HepG2 (cell line): ENCODE data around the gene GNAI2. TPM values are rescaled to one million over a fixed set of nuclear protein-coding genes. Genes with fewer than 3 reads are reported as not detected.
A peak's percentile ranks its signal among the peaks of the same experiment; 100 is the strongest.

Source experiments
- AGO1 ChIP-seq: fragments of 200-400 bp; formaldehyde crosslinking; IDR thresholded peaks from 2 replicates; pipeline ENCODE4 v1.6.1; 2017; ENCODE audit warnings: mild to moderate bottlenecking, low read depth, low read length, moderate library complexity; ENCODE audit not compliant: poor library complexity, severe bottlenecking
- DR1 ChIP-seq: sonication (generic); formaldehyde crosslinking; IDR thresholded peaks from 2 replicates; pipeline ENCODE4 v1.8.0; 2021; ENCODE audit warnings: mild to moderate bottlenecking, missing genetic modification reagents, inconsistent platforms
- FIP1L1 ChIP-seq: fragments of 200-400 bp; formaldehyde crosslinking; IDR thresholded peaks from 2 replicates; pipeline ENCODE4 v1.6.1; 2018; ENCODE audit warnings: low read depth, mild to moderate bottlenecking, low read length, moderate library complexity, borderline replicate concordance; ENCODE audit not compliant: insufficient read depth
- HMGXB3 ChIP-seq: sonication (generic); formaldehyde crosslinking; IDR thresholded peaks from 2 replicates; pipeline ENCODE4 v1.4.0; 2020; ENCODE audit warnings: missing genetic modification reagents, borderline replicate concordance
- HMGXB4 ChIP-seq, 2 experiments: sonication (generic) in 1 of 2; formaldehyde crosslinking in 1 of 2; IDR thresholded peaks; 2 replicates each; pipeline versions ENCODE4 v1.4.0 to v1.6.1; 2018 to 2020; ENCODE audit warnings: missing genetic modification reagents in 2 of 2, borderline replicate concordance in 1 of 2, low read depth in 1 of 2, mild to moderate bottlenecking in 1 of 2, missing biosample characterization in 1 of 2
- HOXA5 ChIP-seq: sonication (generic); formaldehyde crosslinking; IDR thresholded peaks from 2 replicates; pipeline ENCODE4 v1.4.0; 2020; ENCODE audit warnings: missing genetic modification reagents
- NCOA1 ChIP-seq: sonication (generic); formaldehyde crosslinking; IDR thresholded peaks from 2 replicates; pipeline ENCODE4 v1.9.0; 2021; ENCODE audit warnings: missing genetic modification reagents
- REPIN1 ChIP-seq: sonication (generic); formaldehyde crosslinking; IDR thresholded peaks from 2 replicates; pipeline ENCODE4 v1.8.0; 2022; ENCODE audit warnings: missing genetic modification reagents, low read depth, mild to moderate bottlenecking, borderline replicate concordance
- TARDBP ChIP-seq: sonication (generic); formaldehyde crosslinking; IDR thresholded peaks from 2 replicates; pipeline ENCODE4 v1.8.0; 2022; ENCODE audit warnings: mild to moderate bottlenecking, missing genetic modification reagents
- ZNF10 ChIP-seq: sonication (generic); formaldehyde crosslinking; IDR thresholded peaks from 2 replicates; pipeline ENCODE4 v1.4.0; 2020; ENCODE audit warnings: mild to moderate bottlenecking, low read depth, missing genetic modification reagents, borderline replicate concordance
- ZNF230 ChIP-seq: sonication (generic); formaldehyde crosslinking; IDR thresholded peaks from 2 replicates; pipeline ENCODE4 v1.4.0; 2020; ENCODE audit warnings: mild to moderate bottlenecking, missing genetic modification reagents
- ZNF329 ChIP-seq: sonication (generic); formaldehyde crosslinking; IDR thresholded peaks from 2 replicates; pipeline ENCODE4 v1.9.0; 2021; ENCODE audit warnings: low read depth, mild to moderate bottlenecking, missing genetic modification reagents
- ZNF577 ChIP-seq: sonication (generic); formaldehyde crosslinking; IDR thresholded peaks from 2 replicates; pipeline ENCODE4 v1.4.0; 2020; ENCODE audit warnings: mild to moderate bottlenecking, low read depth, missing genetic modification reagents, borderline replicate concordance
- ZNF639 ChIP-seq: conservative IDR thresholded peaks from 2 replicates; pipeline ENCODE4 v1.6.1; 2018; ENCODE audit warnings: missing genetic modification reagents
- ZNF678 ChIP-seq: sonication (generic); formaldehyde crosslinking; IDR thresholded peaks from 2 replicates; pipeline ENCODE4 v1.4.0; 2020; ENCODE audit warnings: mild to moderate bottlenecking, missing genetic modification reagents
- polyA plus RNA-seq, 8 experiments: library from polyadenylated mRNA; depleted of rRNA in 3 of 8; stranded (reverse) in 7 of 8; unstranded in 1 of 8; fragments of >200 nt; fragmentation: Illumina TruSeq in 4 of 8; extraction: Trizol in 4 of 8; gene quantifications; 2 replicates each; pipeline versions ENCODE4 v1.2.1 to v1.2.3, GENCODE V29; 2011 to 2016; ENCODE audit warnings: low read depth in 4 of 8, missing spikeins in 1 of 8, mixed read lengths in 1 of 8; ENCODE audit not compliant: insufficient read depth in 1 of 8
- total RNA-seq, 5 experiments: library from RNA; depleted of rRNA; stranded (reverse); fragments of >200 nt; fragmentation: Illumina TruSeq; extraction: Trizol; gene quantifications; 2 replicates each; pipeline ENCODE4 v1.2.3, GENCODE V29; 2016; ENCODE audit warnings: low read depth in 1 of 5
- TF ChIP-seq, protein P1 (sequence below): IDR thresholded peaks from 2 replicates; pipeline ENCODE4 v1.6.1; 2012; ENCODE audit warnings: low read depth, low read length, improper control_type of control experiment

Gene GNAI2
- total and polyA plus RNA-seq, 2 of the 13 experiments (the other 11 are each of a cell fraction or from before 2014, with no cell fraction given), result 51.1 to 66.2 TPM

DNA sequence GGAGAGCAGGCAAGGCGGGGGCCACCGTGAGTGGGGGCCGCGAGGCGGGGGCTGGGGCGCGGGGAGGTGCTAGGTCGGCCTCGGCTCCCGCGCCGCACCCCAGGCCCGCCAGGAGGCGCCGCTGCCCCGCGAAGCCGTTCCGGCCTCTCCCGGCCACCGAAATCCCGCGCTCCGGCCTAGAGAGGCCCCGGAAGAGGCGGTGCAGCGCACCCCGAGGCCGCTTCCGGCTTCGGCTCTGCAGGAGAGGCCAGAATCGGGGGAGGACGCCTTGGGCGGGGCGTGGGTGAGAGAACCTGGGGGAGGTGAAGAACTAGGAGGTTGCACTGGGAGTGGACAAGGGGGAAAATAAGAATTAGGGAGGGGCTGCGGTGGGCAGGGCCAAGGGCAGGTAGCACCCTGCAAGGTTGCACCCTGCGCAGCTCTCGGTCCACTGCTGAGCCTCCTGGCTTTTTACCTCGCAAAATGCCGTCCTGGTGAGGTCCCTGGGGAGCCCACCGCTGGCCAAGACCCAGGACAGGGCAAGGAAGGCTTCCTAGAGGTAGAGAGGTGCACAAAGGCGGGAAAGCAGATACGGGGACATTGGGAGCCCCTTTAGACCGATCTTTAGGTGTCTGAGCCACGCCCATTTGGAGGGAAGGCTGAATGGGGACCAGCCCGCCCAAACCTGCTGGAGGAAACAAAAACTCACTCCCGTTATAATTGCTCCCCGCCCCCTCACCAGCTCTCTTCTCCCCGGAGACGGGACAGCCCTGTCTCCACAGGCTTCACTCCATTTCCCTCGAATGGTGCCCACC lies 8.4 kb upstream of the GNAI2 start (continued):
- TF ChIP-seq ZNF639 (CRISPR knock-in tag) (peak; percentile 86), HOXA5 (CRISPR knock-in tag) (peak; percentile 84), NCOA1 (CRISPR knock-in tag) (peak; percentile 77; the same call in 1 of the 2 replicates), HMGXB3 (peak; percentile 79), AGO1 (no peak), HMGXB4 (CRISPR knock-in tag; IDR thresholded peaks at IDR 0.05; ENCODE audit: borderline replicate concordance in 1 of 2, low read depth in 1 of 2) (peak; percentile 88 to 92), FIP1L1 (no peak), REPIN1 (CRISPR knock-in tag) (peak; percentile 85; the same call in 1 of the 2 replicates), DR1 (CRISPR knock-in tag) (no peak; the same call in 1 of the 2 replicates), ZNF10 (CRISPR knock-in tag) (no peak), TARDBP (CRISPR knock-in tag) (peak; percentile 75; the same call in 1 of the 2 replicates), ZNF678 (no peak; the same call in 1 of the 2 replicates), ZNF329 (CRISPR knock-in tag) (0 out of 2 replicates have a peak, but pooled peaks have one; percentile 65), ZNF230 (0 out of 2 replicates have a peak, but pooled peaks have one; percentile 23), ZNF577 (CRISPR knock-in tag) (no peak)
- TF ChIP-seq, protein P1, sequence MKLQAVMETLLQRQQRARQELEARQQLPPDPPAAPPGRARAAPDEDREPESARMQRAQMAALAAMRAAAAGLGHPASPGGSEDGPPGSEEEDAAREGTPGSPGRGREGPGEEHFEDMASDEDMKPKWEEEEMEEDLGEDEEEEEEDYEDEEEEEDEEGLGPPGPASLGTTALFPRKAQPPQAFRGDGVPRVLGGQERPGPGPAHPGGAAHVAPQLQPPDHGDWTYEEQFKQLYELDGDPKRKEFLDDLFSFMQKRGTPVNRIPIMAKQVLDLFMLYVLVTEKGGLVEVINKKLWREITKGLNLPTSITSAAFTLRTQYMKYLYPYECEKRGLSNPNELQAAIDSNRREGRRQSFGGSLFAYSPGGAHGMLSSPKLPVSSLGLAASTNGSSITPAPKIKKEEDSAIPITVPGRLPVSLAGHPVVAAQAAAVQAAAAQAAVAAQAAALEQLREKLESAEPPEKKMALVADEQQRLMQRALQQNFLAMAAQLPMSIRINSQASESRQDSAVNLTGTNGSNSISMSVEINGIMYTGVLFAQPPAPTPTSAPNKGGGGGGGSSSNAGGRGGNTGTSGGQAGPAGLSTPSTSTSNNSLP, result no peak
